ENCODE data around the gene PSMF1.

PSMF1 gene, protein sequence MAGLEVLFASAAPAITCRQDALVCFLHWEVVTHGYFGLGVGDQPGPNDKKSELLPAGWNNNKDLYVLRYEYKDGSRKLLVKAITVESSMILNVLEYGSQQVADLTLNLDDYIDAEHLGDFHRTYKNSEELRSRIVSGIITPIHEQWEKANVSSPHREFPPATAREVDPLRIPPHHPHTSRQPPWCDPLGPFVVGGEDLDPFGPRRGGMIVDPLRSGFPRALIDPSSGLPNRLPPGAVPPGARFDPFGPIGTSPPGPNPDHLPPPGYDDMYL

GRCh38 chr20:1118336-1119127, at the start of gene PSMF1:
Gene PSMF1 (plus strand): TSS chr20:1118602. CDS start chr20:1118774, 172 bp downstream.
- Mint-ChIP-seq H3K9me3 (no peaks in the 10 kb centered on the region), H3K4me3 (peak within 1 kb of the TSS; percentile 82), H3K4me1 (peaks cover 51% of the 10 kb centered on the region), H3K27me3 (no peaks in the 10 kb centered on the region), H3K27ac (ENCODE audit: low read depth) (peak within 1 kb of the TSS; percentile 86), H3K36me3 (ENCODE audit: insufficient read depth) (peaks cover 24% of the 10 kb centered on the region)
- peak; percentile 95 to 96 for DNase-seq (ENCODE audit: low spot score in 2 of 2)
- peak; percentile 92 for ATAC-seq (replicated peaks; ENCODE audit: extremely low read depth, poor library complexity, severe bottlenecking)

GRCh38 chr20:1072258-1072657, 46.1 kb upstream of the PSMF1 start:
- H3K36me3 Mint-ChIP-seq (ENCODE audit: insufficient read depth): peaks cover 2% of the 10 kb centered on the region
- no peak for DNase-seq (ENCODE audit: low spot score in 2 of 2)

DNA sequence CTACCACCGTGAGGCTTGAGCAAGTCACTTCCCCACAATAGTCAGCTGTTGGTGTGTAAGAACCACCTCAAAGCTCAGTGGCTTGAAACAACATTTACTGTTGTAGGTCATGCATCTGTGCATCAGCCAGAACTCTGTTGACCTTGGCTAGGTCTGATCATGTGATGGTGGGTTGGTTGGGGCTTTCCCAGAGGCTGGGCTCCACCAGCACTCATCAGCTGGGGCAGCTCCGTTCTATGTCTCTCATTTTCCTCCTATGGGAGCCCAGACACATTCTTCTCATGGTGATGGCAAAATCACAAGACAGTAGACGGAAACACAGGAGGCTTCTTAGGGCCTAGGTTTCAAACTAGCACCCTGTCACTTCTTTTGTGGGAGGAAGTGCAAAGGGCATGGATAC, 42.8 kb upstream of the PSMF1 start:
- ATAC-seq (replicated peaks; ENCODE audit: extremely low read depth, poor library complexity, severe bottlenecking) (no peak), DNase-seq (ENCODE audit: low spot score in 2 of 2) (no peak)
- H3K9me3 Mint-ChIP-seq: no peaks in the 10 kb centered on the region
- peaks cover 36% of the 10 kb centered on the region for H3K27me3 Mint-ChIP-seq
- no peak overlapping the region for H3K27ac Mint-ChIP-seq (ENCODE audit: low read depth)
- H3K4me3 Mint-ChIP-seq: no peak overlapping the region
- no peaks in the 10 kb centered on the region for H3K4me1 Mint-ChIP-seq
- no peaks in the 10 kb centered on the region for H3K36me3 Mint-ChIP-seq (ENCODE audit: insufficient read depth)

More at GRCh38 chr20:1072258-1072657, 46.1 kb upstream of the PSMF1 start:
- peaks cover 42% of the 10 kb centered on the region for H3K27me3 Mint-ChIP-seq
- H3K4me1 Mint-ChIP-seq: no peaks in the 10 kb centered on the region
- no peak for ATAC-seq (replicated peaks; ENCODE audit: extremely low read depth, poor library complexity, severe bottlenecking)
- H3K27ac Mint-ChIP-seq (ENCODE audit: low read depth): no peak overlapping the region
- H3K4me3 Mint-ChIP-seq: no peak overlapping the region
- peaks cover 12% of the 10 kb centered on the region for H3K9me3 Mint-ChIP-seq

DNA sequence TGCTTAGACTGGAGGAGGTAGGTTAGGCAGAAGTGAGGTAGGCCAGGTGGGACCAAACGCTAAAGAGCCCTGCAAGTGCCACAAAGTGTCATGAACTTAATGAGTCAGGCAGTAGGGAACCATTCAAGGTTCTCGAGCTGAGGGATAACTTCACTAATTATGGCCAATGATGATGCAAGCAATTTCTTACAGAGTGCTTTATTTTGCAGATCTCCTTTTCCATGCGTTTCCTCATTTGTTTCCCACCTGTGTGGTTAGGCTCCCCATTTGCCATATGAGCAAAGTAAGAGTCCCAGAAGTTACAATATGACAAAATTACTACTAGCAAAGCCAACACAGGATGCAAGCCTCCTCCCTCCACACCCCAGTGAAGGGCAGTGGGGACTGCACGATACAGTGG, 36.5 kb upstream of the PSMF1 start:
- DNase-seq (ENCODE audit: low spot score in 2 of 2) (no peak), ATAC-seq (replicated peaks; ENCODE audit: extremely low read depth, poor library complexity, severe bottlenecking) (no peak)
- Mint-ChIP-seq H3K4me3 (no peak overlapping the region), H3K27me3 (peaks cover 28% of the 10 kb centered on the region), H3K9me3 (peaks cover 12% of the 10 kb centered on the region), H3K27ac (ENCODE audit: low read depth) (no peak overlapping the region), H3K36me3 (ENCODE audit: insufficient read depth) (no peaks in the 10 kb centered on the region), H3K4me1 (no peaks in the 10 kb centered on the region)

- H3K4me3 Mint-ChIP-seq: no peak overlapping the region
- no peak overlapping the region for H3K27ac Mint-ChIP-seq (ENCODE audit: low read depth)
- ATAC-seq (replicated peaks; ENCODE audit: extremely low read depth, poor library complexity, severe bottlenecking): no peak
- no peaks in the 10 kb centered on the region for H3K4me1 Mint-ChIP-seq
- H3K36me3 Mint-ChIP-seq (ENCODE audit: insufficient read depth): no peaks in the 10 kb centered on the region
- DNase-seq (ENCODE audit: low spot score in 2 of 2): no peak
- H3K27me3 Mint-ChIP-seq: peaks cover 28% of the 10 kb centered on the region
- H3K9me3 Mint-ChIP-seq: peaks cover 12% of the 10 kb centered on the region
Observed at GRCh38 chr20:1083431-1084080, 34.8 kb upstream of the PSMF1 start.

- ATAC-seq (replicated peaks; ENCODE audit: extremely low read depth, poor library complexity, severe bottlenecking): no peak
Observed at GRCh38 chr20:1085492-1086276, 32.7 kb upstream of the PSMF1 start.

DNA sequence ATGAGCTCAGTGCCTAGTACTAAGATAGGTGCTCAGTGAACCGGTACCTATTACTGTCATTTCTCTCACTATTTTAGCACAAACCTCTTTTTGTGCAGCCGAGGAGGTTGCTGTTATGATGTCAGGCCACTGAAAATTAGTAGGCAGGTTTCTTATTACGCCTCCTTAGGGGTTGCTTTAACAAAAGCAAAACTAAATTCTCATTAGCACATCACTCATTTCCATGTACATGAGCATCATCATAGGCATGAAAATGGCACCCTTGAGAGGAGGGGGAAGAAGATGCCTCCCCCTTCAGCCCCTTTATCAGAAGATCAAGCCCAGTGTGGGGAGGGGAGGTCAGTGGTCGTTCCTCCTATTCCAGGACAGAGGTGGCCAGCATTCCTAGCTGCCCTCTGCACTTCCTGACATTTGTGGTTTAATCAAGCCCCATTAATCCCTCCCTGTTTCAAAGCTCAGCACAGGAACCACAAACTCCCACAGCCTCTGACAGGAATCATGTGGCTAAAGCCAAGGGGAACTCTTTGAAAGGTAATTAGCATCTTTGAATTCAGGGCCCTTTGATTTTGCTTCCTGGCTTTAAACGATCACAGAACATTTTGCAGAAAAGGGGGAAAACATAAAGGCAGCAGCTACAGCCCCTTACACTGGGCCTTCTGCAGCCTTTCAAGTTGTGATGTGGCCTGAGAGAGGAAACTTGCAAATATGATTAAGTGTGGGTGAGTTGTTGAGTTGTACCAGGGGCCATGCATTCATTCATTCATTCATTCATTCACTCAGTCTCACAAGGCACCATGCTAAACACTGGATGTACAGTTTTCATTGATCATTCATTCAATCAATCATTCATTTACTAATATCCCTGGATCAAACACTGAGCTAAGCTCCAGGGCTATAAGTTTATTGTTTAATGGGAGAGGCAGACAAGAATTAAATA, 31.9 kb upstream of the PSMF1 start:
- Mint-ChIP-seq H3K27me3 (no peaks in the 10 kb centered on the region), H3K4me1 (no peaks in the 10 kb centered on the region), H3K4me3 (no peak overlapping the region), H3K27ac (ENCODE audit: low read depth) (no peak overlapping the region), H3K36me3 (ENCODE audit: insufficient read depth) (no peaks in the 10 kb centered on the region), H3K9me3 (peaks cover 12% of the 10 kb centered on the region)
- ATAC-seq (replicated peaks; ENCODE audit: extremely low read depth, poor library complexity, severe bottlenecking) (no peak), DNase-seq (ENCODE audit: low spot score in 2 of 2) (no peak)

More at GRCh38 chr20:1085492-1086276, 32.7 kb upstream of the PSMF1 start:
- Mint-ChIP-seq H3K9me3 (peaks cover 12% of the 10 kb centered on the region), H3K4me1 (no peaks in the 10 kb centered on the region), H3K4me3 (no peak overlapping the region), H3K27me3 (peaks cover 7% of the 10 kb centered on the region), H3K27ac (ENCODE audit: low read depth) (no peak overlapping the region), H3K36me3 (ENCODE audit: insufficient read depth) (no peaks in the 10 kb centered on the region)
- DNase-seq (ENCODE audit: low spot score in 2 of 2): no peak

GRCh38 chr20:1087311-1087905, 31.0 kb upstream of the PSMF1 start:
- Mint-ChIP-seq H3K4me3 (no peak overlapping the region), H3K4me1 (no peaks in the 10 kb centered on the region), H3K27me3 (no peaks in the 10 kb centered on the region), H3K27ac (ENCODE audit: low read depth) (no peak overlapping the region), H3K36me3 (ENCODE audit: insufficient read depth) (no peaks in the 10 kb centered on the region), H3K9me3 (peaks cover 12% of the 10 kb centered on the region)
- no peak for DNase-seq (ENCODE audit: low spot score in 2 of 2)
- no peak for ATAC-seq (replicated peaks; ENCODE audit: extremely low read depth, poor library complexity, severe bottlenecking)

DNA sequence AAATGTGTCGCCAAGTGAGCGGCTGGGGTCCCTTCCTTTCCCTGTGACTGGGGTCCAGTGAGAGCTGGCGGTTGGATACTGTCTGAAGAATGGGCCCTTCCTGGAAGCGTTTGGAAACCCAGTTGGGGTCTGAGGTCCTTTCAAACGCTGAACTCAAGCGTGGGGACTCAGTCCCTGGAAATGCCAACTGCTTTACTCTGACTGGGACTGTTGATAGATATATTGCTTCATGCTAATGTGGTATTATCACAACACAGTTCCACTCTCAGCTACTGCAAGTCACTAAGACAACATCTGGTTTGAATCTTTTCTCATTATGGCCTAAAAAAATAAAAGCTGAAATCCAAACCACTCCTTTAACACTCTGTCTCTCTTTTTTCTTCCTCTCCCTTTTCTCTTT, 23.7 kb upstream of the PSMF1 start:
- Mint-ChIP-seq H3K4me3 (no peak overlapping the region), H3K9me3 (no peaks in the 10 kb centered on the region), H3K36me3 (ENCODE audit: insufficient read depth) (no peaks in the 10 kb centered on the region), H3K4me1 (no peaks in the 10 kb centered on the region), H3K27ac (ENCODE audit: low read depth) (no peak overlapping the region), H3K27me3 (no peaks in the 10 kb centered on the region)
- DNase-seq (ENCODE audit: low spot score in 2 of 2) (no peak), ATAC-seq (replicated peaks; ENCODE audit: extremely low read depth, poor library complexity, severe bottlenecking) (no peak)

- no peak for DNase-seq (ENCODE audit: low spot score in 2 of 2)
- no peaks in the 10 kb centered on the region for H3K27me3 Mint-ChIP-seq
- H3K9me3 Mint-ChIP-seq: peaks cover 11% of the 10 kb centered on the region
- no peak overlapping the region for H3K4me3 Mint-ChIP-seq
- no peak overlapping the region for H3K27ac Mint-ChIP-seq (ENCODE audit: low read depth)
- H3K4me1 Mint-ChIP-seq: no peaks in the 10 kb centered on the region
- peaks cover 2% of the 10 kb centered on the region for H3K36me3 Mint-ChIP-seq (ENCODE audit: insufficient read depth)
- ATAC-seq (replicated peaks; ENCODE audit: extremely low read depth, poor library complexity, severe bottlenecking): no peak
Observed at GRCh38 chr20:1101533-1101932, 16.9 kb upstream of the PSMF1 start.

DNA sequence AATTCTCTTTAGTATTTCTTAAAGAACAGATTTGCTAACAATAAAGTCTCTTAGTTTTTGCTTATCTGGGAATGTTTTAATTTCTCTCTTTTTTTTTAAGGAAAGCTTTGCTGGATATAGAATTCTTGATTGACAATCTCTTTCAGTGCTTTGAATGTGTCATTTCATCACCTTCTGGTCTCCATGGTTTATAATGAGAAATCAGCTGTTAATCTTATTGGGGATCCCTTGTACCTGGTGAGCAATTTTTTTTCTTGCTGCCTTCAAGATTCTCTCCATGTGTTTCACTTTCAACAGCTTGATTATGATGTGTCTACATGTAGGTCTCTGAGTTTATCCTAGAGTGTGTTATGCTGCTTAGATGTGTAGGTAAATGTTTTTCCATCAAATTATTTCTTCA, 16.4 kb upstream of the PSMF1 start:
- peaks cover 11% of the 10 kb centered on the region for H3K9me3 Mint-ChIP-seq
- H3K4me3 Mint-ChIP-seq: no peak overlapping the region
- no peak overlapping the region for H3K27ac Mint-ChIP-seq (ENCODE audit: low read depth)
- H3K4me1 Mint-ChIP-seq: no peaks in the 10 kb centered on the region
- H3K36me3 Mint-ChIP-seq (ENCODE audit: insufficient read depth): peaks cover 2% of the 10 kb centered on the region
- no peak for ATAC-seq (replicated peaks; ENCODE audit: extremely low read depth, poor library complexity, severe bottlenecking)
- H3K27me3 Mint-ChIP-seq: no peaks in the 10 kb centered on the region
- no peak for DNase-seq (ENCODE audit: low spot score in 2 of 2)

All from central memory CD8-positive, alpha-beta T cell (primary cell).